Measurements from ENCODE around the gene VENTX.
"Not testable (repeated sequence)": the region's sequence is repeated elsewhere in the genome, so short reads cannot be mapped to it uniquely, and the experiment has no call there.

The VENTX gene

GRCh38 chr10:133262696-133263095 is 25.0 kb downstream of the VENTX start:
- no peak for TF ChIP-seq CTCF (IDR thresholded peaks at IDR 0.05; ENCODE audit: low read depth, low read length)
- no peak for DNase-seq (ENCODE audit: low read depth in 2 of 2)
- H3K4me3 ChIP-seq (replicated peaks in 1 of 2; ENCODE audit: low read depth in 2 of 2, low read length in 2 of 2): no peak overlapping the region

GRCh38 chr10:133263674-133264073 is 26.0 kb downstream of the VENTX start:
- no peak for TF ChIP-seq CTCF (IDR thresholded peaks at IDR 0.05; ENCODE audit: low read depth, low read length)
- DNase-seq (ENCODE audit: low read depth in 2 of 2): no peak
- no peak overlapping the region for H3K4me3 ChIP-seq (replicated peaks in 1 of 2; ENCODE audit: low read depth in 2 of 2, low read length in 2 of 2)

- no peak overlapping the region for H3K4me3 ChIP-seq (replicated peaks in 1 of 2; ENCODE audit: low read depth in 2 of 2, low read length in 2 of 2)
- no peak for TF ChIP-seq CTCF (IDR thresholded peaks at IDR 0.05; ENCODE audit: low read depth, low read length)
- DNase-seq (ENCODE audit: low read depth in 2 of 2): no peak
Observed at GRCh38 chr10:133264461-133264860, 26.8 kb downstream of the VENTX start.

GRCh38 chr10:133265052-133265451 is 27.4 kb downstream of the VENTX start:
- not testable (repeated sequence) for DNase-seq (ENCODE audit: low read depth in 2 of 2); H3K4me3 ChIP-seq (replicated peaks in 1 of 2; ENCODE audit: low read depth in 2 of 2, low read length in 2 of 2)

- DNase-seq (ENCODE audit: low read depth in 2 of 2): no peak
Observed at GRCh38 chr10:133266056-133266795, 28.6 kb downstream of the VENTX start.

GRCh38 chr10:133267293-133267692 is 29.6 kb downstream of the VENTX start:
- TF ChIP-seq CTCF (IDR thresholded peaks at IDR 0.05; ENCODE audit: low read depth, low read length): no peak
- DNase-seq (ENCODE audit: low read depth in 2 of 2): no peak
- no peak overlapping the region for H3K4me3 ChIP-seq (replicated peaks in 1 of 2; ENCODE audit: low read depth in 2 of 2, low read length in 2 of 2)

More at GRCh38 chr10:133266056-133266795, 28.6 kb downstream of the VENTX start:
- no peak overlapping the region for H3K4me3 ChIP-seq (replicated peaks in 1 of 2; ENCODE audit: low read depth in 2 of 2, low read length in 2 of 2)
- TF ChIP-seq CTCF (IDR thresholded peaks at IDR 0.05; ENCODE audit: low read depth, low read length): no peak

GRCh38 chr10:133267829-133268228 is 30.2 kb downstream of the VENTX start:
- TF ChIP-seq CTCF (IDR thresholded peaks at IDR 0.05; ENCODE audit: low read depth, low read length): no peak
- no peak for DNase-seq (ENCODE audit: low read depth in 2 of 2)
- H3K4me3 ChIP-seq (replicated peaks in 1 of 2; ENCODE audit: low read depth in 2 of 2, low read length in 2 of 2): no peak overlapping the region
